H9 (cell line): ENCODE measurements around the gene CLEC16A. TPM values are rescaled to one million over a fixed set of nuclear protein-coding genes. Genes with fewer than 3 reads are reported as not detected.

Experiments
- DNase-seq: peaks from one replicate; pipeline ENCODE4 v3.0.0-alpha.2; 2017
- H2AFZ ChIP-seq: one replicate; pipeline ENCODE4 v1.6.1; 2013; ENCODE audit warnings: mild to moderate bottlenecking, low read length, control low read depth, moderate library complexity
- H2AK5ac ChIP-seq: 2 replicates; pipeline ENCODE4 v1.6.1; 2013; ENCODE audit warnings: low read length, control low read depth, mixed read lengths; ENCODE audit not compliant: insufficient read length
- H2BK120ac ChIP-seq: one replicate; pipeline ENCODE4 v1.6.1; 2013; ENCODE audit warnings: low read depth, mild to moderate bottlenecking, low read length, control low read depth, inconsistent platforms; ENCODE audit not compliant: poor library complexity, severe bottlenecking
- H2BK12ac ChIP-seq: 2 replicates; pipeline ENCODE4 v1.6.1; 2013; ENCODE audit warnings: low read length, control low read depth, mixed read lengths, low read depth; ENCODE audit not compliant: insufficient read length
- H2BK15ac ChIP-seq: 2 replicates; pipeline ENCODE4 v1.6.1; 2013; ENCODE audit warnings: low read depth, low read length, control low read depth
- H2BK20ac ChIP-seq: one replicate; pipeline ENCODE4 v1.6.1; 2013; ENCODE audit warnings: low read depth, mild to moderate bottlenecking, low read length, control low read depth, inconsistent platforms; ENCODE audit not compliant: poor library complexity, severe bottlenecking
- H2BK5ac ChIP-seq: 2 replicates; pipeline ENCODE4 v1.6.1; 2013; ENCODE audit warnings: low read length, control low read depth, mixed read lengths; ENCODE audit not compliant: insufficient read length
- H3K14ac ChIP-seq: 2 replicates; pipeline ENCODE4 v1.6.1; 2013; ENCODE audit warnings: low read length, control low read depth; ENCODE audit not compliant: insufficient read depth
- H3K18ac ChIP-seq: 2 replicates; pipeline ENCODE4 v1.6.1; 2013; ENCODE audit warnings: low read depth, mild to moderate bottlenecking, mixed read lengths, low read length, control low read depth; ENCODE audit not compliant: insufficient read length
- H3K23ac ChIP-seq: 2 replicates; pipeline ENCODE4 v1.6.1; 2013; ENCODE audit warnings: low read length, control low read depth, mixed read lengths, low read depth; ENCODE audit not compliant: insufficient read length
- H3K23me2 ChIP-seq: 2 replicates; pipeline ENCODE4 v1.6.1; 2013; ENCODE audit warnings: low read depth, mild to moderate bottlenecking, mixed read lengths, low read length, control low read depth; ENCODE audit not compliant: insufficient read length, poor library complexity, severe bottlenecking
- H3K27ac ChIP-seq: 2 replicates; pipeline ENCODE4 v1.5.1; 2013; ENCODE audit warnings: low read length, control low read depth, mixed read lengths, low read depth; ENCODE audit not compliant: insufficient read length
- H3K27me3 ChIP-seq: 2 replicates; pipeline ENCODE4 v1.6.1; 2013; ENCODE audit warnings: low read length, control low read depth, inconsistent platforms; ENCODE audit not compliant: insufficient read depth
- H3K4ac ChIP-seq: 2 replicates; pipeline ENCODE4 v1.6.1; 2013; ENCODE audit warnings: low read depth, mild to moderate bottlenecking, control low read depth, inconsistent platforms, low read length, moderate library complexity
- H3K4me1 ChIP-seq: 2 replicates; pipeline ENCODE4 v1.6.1; 2013; ENCODE audit warnings: low read length, control low read depth, inconsistent platforms; ENCODE audit not compliant: insufficient read depth
- H3K4me2 ChIP-seq: 2 replicates; pipeline ENCODE4 v1.6.1; 2013; ENCODE audit warnings: low read length, control low read depth, mixed read lengths; ENCODE audit not compliant: insufficient read length, insufficient read depth
- H3K56ac ChIP-seq: 2 replicates; pipeline ENCODE4 v1.6.1; 2013; ENCODE audit warnings: low read depth, mild to moderate bottlenecking, mixed read lengths, low read length, control low read depth; ENCODE audit not compliant: insufficient read length
- H3K79me1 ChIP-seq: 2 replicates; pipeline ENCODE4 v1.6.1; 2013; ENCODE audit warnings: low read depth, mild to moderate bottlenecking, moderate library complexity, low read length, control low read depth, inconsistent platforms; ENCODE audit not compliant: insufficient read depth, poor library complexity, severe bottlenecking
- H3K79me2 ChIP-seq: 2 replicates; pipeline ENCODE4 v1.6.1; 2013; ENCODE audit warnings: low read length, control low read depth, inconsistent platforms; ENCODE audit not compliant: insufficient read depth
- H3K9ac ChIP-seq: 2 replicates; pipeline ENCODE4 v1.6.1; 2013; ENCODE audit warnings: low read length, control low read depth, mixed read lengths; ENCODE audit not compliant: insufficient read length; ENCODE audit errors: extremely low read depth
- H3K9me3 ChIP-seq: one replicate; pipeline ENCODE4 v1.6.1; 2013; ENCODE audit warnings: low read depth, low read length, inconsistent platforms; ENCODE audit not compliant: control insufficient read depth
- H3T11ph ChIP-seq: one replicate; pipeline ENCODE4 v1.6.1; 2013; ENCODE audit warnings: mild to moderate bottlenecking, low read length, control low read depth, inconsistent platforms
- H4K20me1 ChIP-seq: one replicate; pipeline ENCODE4 v1.6.1; 2013; ENCODE audit not compliant: control insufficient read depth, insufficient read length, insufficient read depth
- H4K5ac ChIP-seq: 2 replicates; pipeline ENCODE4 v1.6.1; 2013; ENCODE audit warnings: low read depth, mild to moderate bottlenecking, mixed read lengths, low read length, control low read depth; ENCODE audit not compliant: insufficient read length
- H4K8ac ChIP-seq: replicated peaks from 2 replicates; pipeline ENCODE4 v1.6.1; 2013; ENCODE audit warnings: low read length, control low read depth, mixed read lengths, low read depth; ENCODE audit not compliant: insufficient read length
- H4K91ac ChIP-seq: 2 replicates; pipeline ENCODE4 v1.6.1; 2013; ENCODE audit warnings: low read depth, mild to moderate bottlenecking, moderate library complexity, mixed read lengths, low read length, control low read depth; ENCODE audit not compliant: insufficient read length
- H3K27ac Mint-ChIP-seq, 3 experiments: 2 replicates in 2 of 3; 3 replicates in 1 of 3; pipeline ENCODE4 v1.8.0; 2020 to 2021; ENCODE audit warnings: mixed read lengths in 3 of 3, mild to moderate bottlenecking in 1 of 3, moderate library complexity in 1 of 3
- H3K27me3 Mint-ChIP-seq: 2 replicates; pipeline ENCODE4 v1.8.0; 2021; ENCODE audit warnings: low read depth, mild to moderate bottlenecking, moderate library complexity, mixed read lengths
- H3K36me3 Mint-ChIP-seq, 3 experiments: 2 replicates in 2 of 3; 3 replicates in 1 of 3; pipeline ENCODE4 v1.8.0; 2020 to 2021; ENCODE audit warnings: low read depth in 3 of 3, mixed read lengths in 3 of 3; ENCODE audit not compliant: insufficient read depth in 1 of 3
- H3K4me1 Mint-ChIP-seq, 2 experiments: 2 replicates each; pipeline ENCODE4 v1.8.0; 2020; ENCODE audit warnings: mixed read lengths in 2 of 2
- H3K4me3 Mint-ChIP-seq, 2 experiments: 2 replicates in 1 of 2; 3 replicates in 1 of 2; pipeline ENCODE4 v1.8.0; 2020 to 2021; ENCODE audit warnings: mild to moderate bottlenecking in 2 of 2, mixed read lengths in 2 of 2, moderate library complexity in 1 of 2
- H3K9me3 Mint-ChIP-seq, 2 experiments: 2 replicates in 1 of 2; 3 replicates in 1 of 2; pipeline ENCODE4 v1.8.0; 2020; ENCODE audit warnings: mild to moderate bottlenecking in 2 of 2, mixed read lengths in 2 of 2, moderate library complexity in 1 of 2
- WGBS: extraction: QIAGEN DNeasy Blood & Tissue Kit; methylation state at CpG from one replicate; pipeline ENCODE4 v1.1.7; 2013; ENCODE audit warnings: missing lambda C conversion rate, low lambda C conversion rate, mixed read lengths; ENCODE audit not compliant: insufficient read length; ENCODE audit errors: extremely low coverage; 5-methylcytosine and 5-hydroxymethylcytosine counted together
- total RNA-seq: library from RNA; stranded (reverse); gene quantifications from 2 replicates; pipeline ENCODE4 v1.2.1, GENCODE V29; 2021
- TF ChIP-seq, protein P1 (sequence below): fragments of 200-600 bp; sonication (generic); conservative IDR thresholded peaks from 3 replicates; pipeline ENCODE4 v1.8.0; 2021; ENCODE audit warnings: antibody characterized with exemption, mild to moderate bottlenecking

Gene CLEC16A
- total RNA-seq, 1 experiment from 2014 or later, result 15.2 TPM

DNA sequence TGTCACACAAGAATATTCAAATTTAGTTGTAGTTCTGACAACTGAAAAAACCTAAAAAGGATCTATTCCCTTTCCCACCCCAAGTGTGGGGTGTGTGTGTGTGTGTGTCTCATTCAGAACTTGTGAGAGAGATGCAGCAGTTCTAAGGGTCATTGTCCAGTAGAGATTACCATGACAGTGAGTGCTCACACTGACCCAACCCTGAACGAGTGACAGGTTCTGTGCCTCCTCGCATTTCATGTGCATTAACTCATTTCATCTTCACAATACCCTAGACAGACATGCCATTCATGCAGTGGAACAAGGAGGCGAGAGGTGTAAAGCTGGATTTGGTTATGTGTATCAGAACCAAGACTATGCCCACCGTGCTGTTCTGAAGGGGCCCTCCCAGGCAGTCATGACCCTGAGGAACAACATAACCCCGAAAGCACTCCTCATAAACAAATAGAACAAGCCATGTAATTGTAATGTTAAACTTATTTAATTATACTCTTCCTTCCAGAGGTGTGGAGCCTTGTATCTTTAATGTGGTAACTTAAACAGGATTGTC, 102.1 kb downstream of the CLEC16A start:
- no peaks in the 10 kb centered on the region for H3K79me1 ChIP-seq
- H2AFZ ChIP-seq, result no peak overlapping the region
- no peak overlapping the region for H3K27ac ChIP-seq
- Mint-ChIP-seq H3K4me3 (no peak overlapping the region), H3K27me3 (no peaks in the 10 kb centered on the region), H3K27ac (peak overlapping the region in 1 of 3 experiments; percentile 46; a peak in 1 of 7 replicates), H3K36me3 (peaks cover 0 to 17% (median 0%) of the 10 kb centered on the region in 3 experiments; a peak in 2 of 7 replicates), H3K9me3 (no peaks in the 10 kb centered on the region), H3K4me1 (peaks cover 24 to 26% of the 10 kb centered on the region in 2 experiments)
- no peaks in the 10 kb centered on the region for H3K4me1 ChIP-seq
- TF ChIP-seq, protein P1, sequence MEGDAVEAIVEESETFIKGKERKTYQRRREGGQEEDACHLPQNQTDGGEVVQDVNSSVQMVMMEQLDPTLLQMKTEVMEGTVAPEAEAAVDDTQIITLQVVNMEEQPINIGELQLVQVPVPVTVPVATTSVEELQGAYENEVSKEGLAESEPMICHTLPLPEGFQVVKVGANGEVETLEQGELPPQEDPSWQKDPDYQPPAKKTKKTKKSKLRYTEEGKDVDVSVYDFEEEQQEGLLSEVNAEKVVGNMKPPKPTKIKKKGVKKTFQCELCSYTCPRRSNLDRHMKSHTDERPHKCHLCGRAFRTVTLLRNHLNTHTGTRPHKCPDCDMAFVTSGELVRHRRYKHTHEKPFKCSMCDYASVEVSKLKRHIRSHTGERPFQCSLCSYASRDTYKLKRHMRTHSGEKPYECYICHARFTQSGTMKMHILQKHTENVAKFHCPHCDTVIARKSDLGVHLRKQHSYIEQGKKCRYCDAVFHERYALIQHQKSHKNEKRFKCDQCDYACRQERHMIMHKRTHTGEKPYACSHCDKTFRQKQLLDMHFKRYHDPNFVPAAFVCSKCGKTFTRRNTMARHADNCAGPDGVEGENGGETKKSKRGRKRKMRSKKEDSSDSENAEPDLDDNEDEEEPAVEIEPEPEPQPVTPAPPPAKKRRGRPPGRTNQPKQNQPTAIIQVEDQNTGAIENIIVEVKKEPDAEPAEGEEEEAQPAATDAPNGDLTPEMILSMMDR, result no peak
- H2BK20ac ChIP-seq, result no peak overlapping the region
- H4K91ac ChIP-seq, result no peak overlapping the region
- H3K79me2 ChIP-seq, result no peaks in the 10 kb centered on the region
- H2BK12ac ChIP-seq, result no peak overlapping the region
- no peak overlapping the region for H3K14ac ChIP-seq
- no peak overlapping the region for H2AK5ac ChIP-seq
- no peaks in the 10 kb centered on the region for H3K9me3 ChIP-seq
- no peak for DNase-seq
- no peak overlapping the region for H3K4ac ChIP-seq
- no peak overlapping the region for H4K5ac ChIP-seq
- H3K23me2 ChIP-seq, result no peaks in the 10 kb centered on the region
- WGBS, result no CpG with 5 or more reads among the region's 5 CpGs
- H2BK15ac ChIP-seq, result no peak overlapping the region
- no peak overlapping the region for H2BK120ac ChIP-seq
- H3K56ac ChIP-seq, result no peak overlapping the region
- no peak overlapping the region for H3K18ac ChIP-seq
- no peaks in the 10 kb centered on the region for H3K27me3 ChIP-seq
- H4K20me1 ChIP-seq, result no peaks in the 10 kb centered on the region
- no peak overlapping the region for H2BK5ac ChIP-seq
- H4K8ac ChIP-seq, result no peak overlapping the region
- no peak overlapping the region for H3T11ph ChIP-seq
- H3K4me2 ChIP-seq, result no peak overlapping the region
- no peak overlapping the region for H3K9ac ChIP-seq
- no peak overlapping the region for H3K23ac ChIP-seq
